ENCODE measurements around the gene IFNA4.

DNA sequence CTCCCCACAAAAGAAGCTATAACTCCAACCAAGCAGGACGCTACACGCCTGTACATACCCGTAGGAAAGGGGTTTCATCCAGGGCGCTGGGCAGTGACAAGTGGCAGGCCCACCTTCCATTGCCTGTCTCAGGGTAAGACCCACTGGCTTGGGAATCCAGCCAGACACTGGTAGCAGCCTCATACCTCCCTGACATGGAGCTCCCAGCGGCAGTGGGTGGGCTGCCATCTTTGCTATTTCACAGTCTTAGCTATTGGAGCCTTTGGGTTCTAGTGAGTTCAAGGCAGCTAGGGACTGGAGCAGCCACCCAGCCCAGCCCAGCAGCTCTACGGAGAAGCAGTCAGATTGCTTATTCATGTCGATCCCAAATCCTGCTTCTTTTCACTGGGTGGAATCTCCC is 22.9 kb upstream of the IFNA4 start:
- TF ChIP-seq CTCF (IDR thresholded peaks at IDR 0.05; ENCODE audit: low read length) (no peak), EZH2phosphoT487 (IDR thresholded peaks at IDR 0.05; ENCODE audit: low read length) (no peak)
